NB4 (cell line): Measurements from ENCODE around the gene RAB11B.
"Not testable (repeated sequence)": the region's sequence is repeated elsewhere in the genome, so short reads cannot be mapped to it uniquely, and the experiment has no call there.

Experiments
- DNase-seq: peaks from one replicate; pipeline ENCODE4 v3.0.0; 2010; ENCODE audit warnings: low read depth
- H3K4me3 ChIP-seq: one replicate; pipeline ENCODE4 v1.5.1; 2011; ENCODE audit warnings: mild to moderate bottlenecking, low read depth, low read length, moderate library complexity
- MAX ChIP-seq: IDR thresholded peaks from 2 replicates; pipeline ENCODE4 v1.6.1; 2011; ENCODE audit warnings: low read depth, low read length
- MYC ChIP-seq: IDR thresholded peaks from 2 replicates; pipeline ENCODE4 v1.6.1; 2011; ENCODE audit warnings: low read depth, low read length
- POLR2A ChIP-seq: IDR thresholded peaks from 2 replicates; pipeline ENCODE4 v1.6.1; 2011; ENCODE audit warnings: mild to moderate bottlenecking; ENCODE audit not compliant: insufficient read length; ENCODE audit errors: extremely low read depth
- TF ChIP-seq, protein P1 (sequence below): IDR thresholded peaks from one replicate; pipeline ENCODE4 v1.5.1; 2012; ENCODE audit warnings: low read depth, low read length

The RAB11B gene

DNA sequence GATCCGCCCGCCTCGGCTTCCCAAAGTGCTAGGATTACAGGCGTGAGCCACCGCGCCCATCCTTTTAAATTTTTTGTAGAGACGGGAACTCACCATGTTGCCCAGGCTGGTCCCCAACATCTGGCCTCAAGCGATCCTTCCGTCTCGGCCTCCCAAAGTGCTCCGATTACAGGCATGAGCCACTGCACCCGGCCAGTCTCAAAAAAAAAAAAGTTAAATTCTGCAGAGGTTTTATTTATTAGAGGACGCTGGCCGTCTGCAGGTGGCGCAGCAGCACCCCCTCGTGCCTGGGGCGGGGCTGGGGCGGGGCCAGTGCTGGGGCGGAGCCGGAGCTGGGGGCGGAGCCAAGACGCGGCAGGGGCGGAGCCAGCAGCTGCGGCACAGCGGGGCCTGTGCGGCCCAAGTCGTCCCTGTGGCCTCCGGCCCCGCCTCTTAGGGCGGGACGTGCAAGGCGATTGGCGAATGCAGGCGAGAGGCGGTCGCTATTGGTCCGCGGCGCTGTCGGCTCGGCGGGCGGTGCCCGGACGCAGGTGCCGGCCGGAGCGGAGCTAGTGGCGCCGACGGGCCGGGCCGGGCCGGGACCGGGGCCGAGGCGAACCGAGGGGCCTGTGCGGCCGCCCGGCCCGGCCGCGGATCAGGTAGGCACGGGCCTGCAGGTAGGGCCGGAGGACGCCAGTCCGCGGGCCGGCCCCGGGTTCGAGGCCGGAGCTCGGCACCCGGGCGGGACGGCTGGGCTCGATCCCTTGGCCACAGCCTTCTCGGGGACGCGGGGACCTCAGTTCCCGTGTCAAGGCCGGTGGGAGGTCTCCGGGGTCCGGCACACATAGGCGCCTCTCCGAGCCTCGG is 22.8 kb downstream of the RAB11B start, which contains the start of gene MARCHF2:
TSS of gene MARCHF2 (plus strand) at position 523 of the 846 bp plus-strand sequence. CDS start 8,536 bp downstream, outside the sequence.
- peak; percentile 100 for DNase-seq
- peak within 1 kb of the TSS; percentile 55 for H3K4me3 ChIP-seq
- peak; percentile 75; the same call in 1 of the 2 replicates for TF ChIP-seq MYC
- no peak; the same call in 1 of the 2 replicates for TF ChIP-seq MAX
- TF ChIP-seq, protein P1, sequence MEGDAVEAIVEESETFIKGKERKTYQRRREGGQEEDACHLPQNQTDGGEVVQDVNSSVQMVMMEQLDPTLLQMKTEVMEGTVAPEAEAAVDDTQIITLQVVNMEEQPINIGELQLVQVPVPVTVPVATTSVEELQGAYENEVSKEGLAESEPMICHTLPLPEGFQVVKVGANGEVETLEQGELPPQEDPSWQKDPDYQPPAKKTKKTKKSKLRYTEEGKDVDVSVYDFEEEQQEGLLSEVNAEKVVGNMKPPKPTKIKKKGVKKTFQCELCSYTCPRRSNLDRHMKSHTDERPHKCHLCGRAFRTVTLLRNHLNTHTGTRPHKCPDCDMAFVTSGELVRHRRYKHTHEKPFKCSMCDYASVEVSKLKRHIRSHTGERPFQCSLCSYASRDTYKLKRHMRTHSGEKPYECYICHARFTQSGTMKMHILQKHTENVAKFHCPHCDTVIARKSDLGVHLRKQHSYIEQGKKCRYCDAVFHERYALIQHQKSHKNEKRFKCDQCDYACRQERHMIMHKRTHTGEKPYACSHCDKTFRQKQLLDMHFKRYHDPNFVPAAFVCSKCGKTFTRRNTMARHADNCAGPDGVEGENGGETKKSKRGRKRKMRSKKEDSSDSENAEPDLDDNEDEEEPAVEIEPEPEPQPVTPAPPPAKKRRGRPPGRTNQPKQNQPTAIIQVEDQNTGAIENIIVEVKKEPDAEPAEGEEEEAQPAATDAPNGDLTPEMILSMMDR = peak; percentile 78
- TF ChIP-seq POLR2A = peak; percentile 50

DNA sequence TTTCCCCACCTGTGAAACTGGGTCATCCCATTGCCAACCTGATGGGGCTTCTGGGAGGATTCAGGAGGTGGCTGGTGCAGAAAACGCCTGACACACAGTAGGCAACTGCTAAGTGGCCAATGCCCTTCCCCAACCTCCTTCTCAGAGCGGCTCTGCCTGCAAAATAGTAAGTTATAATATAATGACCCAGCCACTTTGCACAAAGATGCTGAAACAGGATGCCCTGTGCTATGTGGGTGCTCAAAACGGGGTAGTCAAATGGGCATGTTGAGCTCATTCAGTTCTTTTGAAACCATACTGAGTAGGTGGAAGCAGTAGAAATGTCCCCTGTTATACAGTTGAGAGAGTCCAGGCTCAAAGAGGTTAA is 23.5 kb downstream of the RAB11B start:
- no peak for DNase-seq
- H3K4me3 ChIP-seq = peak overlapping the region; percentile 55
- TF ChIP-seq MAX (no peak), MYC (no peak), POLR2A (no peak)
- TF ChIP-seq, protein P1 = no peak

- no peak overlapping the region for H3K4me3 ChIP-seq
- TF ChIP-seq POLR2A (no peak), MAX (no peak), MYC (no peak)
- TF ChIP-seq, protein P1 = no peak
- DNase-seq = no peak
These were observed 26.6 kb downstream of the RAB11B start for GRCh38 chr19:8416796-8417195.

GRCh38 chr19:8421484-8422461 is 31.6 kb downstream of the RAB11B start:
- H3K4me3 ChIP-seq = no peak overlapping the region
- no peak for TF ChIP-seq MYC
- no peak for TF ChIP-seq MAX
- TF ChIP-seq, protein P1 = no peak
- no peak for TF ChIP-seq POLR2A
- DNase-seq = no peak

DNA sequence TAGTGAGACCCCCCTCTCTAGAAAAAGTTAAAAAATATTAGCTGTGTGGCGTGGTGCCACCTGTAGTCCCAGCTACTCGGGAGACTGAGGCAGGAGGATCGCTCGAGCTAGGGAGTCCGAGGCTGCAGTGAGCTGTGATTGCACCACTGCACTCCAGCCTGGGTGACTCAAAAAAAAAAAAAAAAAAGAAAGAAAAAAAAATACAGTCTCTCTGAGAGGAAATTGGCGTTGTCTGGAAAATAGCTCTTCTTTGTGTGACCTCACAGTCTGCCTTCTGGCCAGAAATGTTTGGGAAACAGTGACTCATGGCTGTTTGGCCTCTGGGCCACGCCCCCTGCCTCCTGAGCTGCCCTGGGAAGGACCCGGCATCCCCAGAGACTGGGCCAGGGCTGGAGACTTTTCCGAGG is 33.7 kb downstream of the RAB11B start:
- DNase-seq = peak; percentile 93
- H3K4me3 ChIP-seq = no peak overlapping the region
- TF ChIP-seq MYC (no peak), MAX (0 out of 2 replicates have a peak, but pooled peaks have one; percentile 7)

- not testable (repeated sequence) for DNase-seq, H3K4me3 ChIP-seq
These were observed 35.2 kb downstream of the RAB11B start for GRCh38 chr19:8425331-8425730.
